Fibroblast of lung (primary cell): ENCODE measurements around the gene GRAPL.
"Not testable (repeated sequence)": the region's sequence is repeated elsewhere in the genome, so short reads cannot be mapped to it uniquely, and the experiment has no call there.

Experiments
- CTCF ChIP-seq, 2 donors: IDR thresholded peaks in 1 of 2; conservative IDR thresholded peaks in 1 of 2; 1 replicate in 1 of 2; 2 replicates in 1 of 2; pipeline ENCODE4 v1.5.1; 2011 to 2012; ENCODE audit warnings: low read length in 2 of 2, control low read depth in 1 of 2, inconsistent platforms in 1 of 2, low read depth in 1 of 2, mild to moderate bottlenecking in 1 of 2
- EZH2 ChIP-seq: IDR thresholded peaks from 2 replicates; pipeline ENCODE4 v1.5.1; 2012; ENCODE audit warnings: low read length, control low read depth, mild to moderate bottlenecking; ENCODE audit errors: missing control alignments

GRCh38 chr17:19203429-19203828 lies 76.0 kb downstream of the GRAPL start:
- TF ChIP-seq CTCF (conservative IDR thresholded peaks at IDR 0.05 in 1 of 2, IDR thresholded peaks at IDR 0.05 in 1 of 2; ENCODE audit: low read depth in 1 of 2, low read length in 2 of 2); EZH2: not testable (repeated sequence)
